ENCODE data around the gene COPA.

DNA sequence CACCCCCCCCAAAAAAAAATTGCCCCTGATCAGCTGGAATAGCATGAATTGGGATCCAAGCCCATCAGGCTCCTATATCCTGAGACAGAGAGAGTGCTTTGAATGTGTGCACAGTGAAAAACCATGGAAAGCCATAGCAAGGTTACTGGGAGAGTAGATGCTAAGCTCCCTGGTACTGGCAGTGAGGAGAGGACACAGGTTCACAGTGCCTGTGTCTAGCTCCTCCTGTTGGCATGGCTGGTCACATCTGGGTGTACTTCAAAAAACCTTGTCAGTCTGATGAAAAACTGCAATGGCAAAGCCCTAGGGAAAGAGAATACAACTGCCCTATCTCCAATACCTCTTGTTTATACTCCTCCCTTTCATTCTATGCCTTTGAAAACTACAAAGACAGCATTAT lies 12.9 kb downstream of the COPA start:
- TF ChIP-seq, protein P1, sequence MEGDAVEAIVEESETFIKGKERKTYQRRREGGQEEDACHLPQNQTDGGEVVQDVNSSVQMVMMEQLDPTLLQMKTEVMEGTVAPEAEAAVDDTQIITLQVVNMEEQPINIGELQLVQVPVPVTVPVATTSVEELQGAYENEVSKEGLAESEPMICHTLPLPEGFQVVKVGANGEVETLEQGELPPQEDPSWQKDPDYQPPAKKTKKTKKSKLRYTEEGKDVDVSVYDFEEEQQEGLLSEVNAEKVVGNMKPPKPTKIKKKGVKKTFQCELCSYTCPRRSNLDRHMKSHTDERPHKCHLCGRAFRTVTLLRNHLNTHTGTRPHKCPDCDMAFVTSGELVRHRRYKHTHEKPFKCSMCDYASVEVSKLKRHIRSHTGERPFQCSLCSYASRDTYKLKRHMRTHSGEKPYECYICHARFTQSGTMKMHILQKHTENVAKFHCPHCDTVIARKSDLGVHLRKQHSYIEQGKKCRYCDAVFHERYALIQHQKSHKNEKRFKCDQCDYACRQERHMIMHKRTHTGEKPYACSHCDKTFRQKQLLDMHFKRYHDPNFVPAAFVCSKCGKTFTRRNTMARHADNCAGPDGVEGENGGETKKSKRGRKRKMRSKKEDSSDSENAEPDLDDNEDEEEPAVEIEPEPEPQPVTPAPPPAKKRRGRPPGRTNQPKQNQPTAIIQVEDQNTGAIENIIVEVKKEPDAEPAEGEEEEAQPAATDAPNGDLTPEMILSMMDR (IDR thresholded peaks at IDR 0.05; ENCODE audit: insufficient read depth, low read depth, low read length), result no peak
- TF ChIP-seq EZH2 (IDR thresholded peaks at IDR 0.05; ENCODE audit: insufficient read depth, low read length), result no peak
